ENCODE measurements around the gene CPXCR1. TPM values are rescaled to one million over a fixed set of nuclear protein-coding genes. Genes with fewer than 3 reads are reported as not detected.

The CPXCR1 gene
- not detected for total RNA-seq

DNA sequence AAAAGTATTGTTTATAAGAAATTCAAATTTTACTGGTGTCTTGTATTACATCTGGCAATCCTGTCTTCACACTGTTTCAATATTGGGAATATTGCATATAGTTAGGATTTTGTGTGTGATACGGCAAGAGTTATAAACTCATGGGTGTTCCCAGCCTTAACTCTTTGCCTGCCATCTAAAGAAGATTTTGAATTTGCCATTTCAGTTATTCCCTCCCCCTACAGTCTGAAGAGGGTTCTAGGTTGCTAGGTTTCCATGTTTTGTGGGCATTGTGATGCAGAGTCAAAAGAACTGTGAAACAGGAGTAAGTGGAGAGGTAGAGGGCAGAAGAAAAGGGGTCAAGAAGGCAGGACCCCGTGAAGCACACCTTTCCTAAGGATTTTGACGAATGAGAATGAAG is at the start of gene CPXCR1:
CPXCR1 (plus strand) TSS at position 301 of the 400 bp plus-strand sequence. CDS start 6,190 bp downstream, outside the sequence.

